NCI-H2081 (cell line): Measurements from ENCODE around the gene SLC10A4.
"Not testable (repeated sequence)": the region's sequence is repeated elsewhere in the genome, so short reads cannot be mapped to it uniquely, and the experiment has no call there.

ENCODE experiments used
- DNase-seq, 2 experiments: peaks; one replicate each; lab custom pipeline; 2025; lab: John Stamatoyannopoulos, UW

The SLC10A4 gene, protein sequence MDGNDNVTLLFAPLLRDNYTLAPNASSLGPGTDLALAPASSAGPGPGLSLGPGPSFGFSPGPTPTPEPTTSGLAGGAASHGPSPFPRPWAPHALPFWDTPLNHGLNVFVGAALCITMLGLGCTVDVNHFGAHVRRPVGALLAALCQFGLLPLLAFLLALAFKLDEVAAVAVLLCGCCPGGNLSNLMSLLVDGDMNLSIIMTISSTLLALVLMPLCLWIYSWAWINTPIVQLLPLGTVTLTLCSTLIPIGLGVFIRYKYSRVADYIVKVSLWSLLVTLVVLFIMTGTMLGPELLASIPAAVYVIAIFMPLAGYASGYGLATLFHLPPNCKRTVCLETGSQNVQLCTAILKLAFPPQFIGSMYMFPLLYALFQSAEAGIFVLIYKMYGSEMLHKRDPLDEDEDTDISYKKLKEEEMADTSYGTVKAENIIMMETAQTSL

DNA sequence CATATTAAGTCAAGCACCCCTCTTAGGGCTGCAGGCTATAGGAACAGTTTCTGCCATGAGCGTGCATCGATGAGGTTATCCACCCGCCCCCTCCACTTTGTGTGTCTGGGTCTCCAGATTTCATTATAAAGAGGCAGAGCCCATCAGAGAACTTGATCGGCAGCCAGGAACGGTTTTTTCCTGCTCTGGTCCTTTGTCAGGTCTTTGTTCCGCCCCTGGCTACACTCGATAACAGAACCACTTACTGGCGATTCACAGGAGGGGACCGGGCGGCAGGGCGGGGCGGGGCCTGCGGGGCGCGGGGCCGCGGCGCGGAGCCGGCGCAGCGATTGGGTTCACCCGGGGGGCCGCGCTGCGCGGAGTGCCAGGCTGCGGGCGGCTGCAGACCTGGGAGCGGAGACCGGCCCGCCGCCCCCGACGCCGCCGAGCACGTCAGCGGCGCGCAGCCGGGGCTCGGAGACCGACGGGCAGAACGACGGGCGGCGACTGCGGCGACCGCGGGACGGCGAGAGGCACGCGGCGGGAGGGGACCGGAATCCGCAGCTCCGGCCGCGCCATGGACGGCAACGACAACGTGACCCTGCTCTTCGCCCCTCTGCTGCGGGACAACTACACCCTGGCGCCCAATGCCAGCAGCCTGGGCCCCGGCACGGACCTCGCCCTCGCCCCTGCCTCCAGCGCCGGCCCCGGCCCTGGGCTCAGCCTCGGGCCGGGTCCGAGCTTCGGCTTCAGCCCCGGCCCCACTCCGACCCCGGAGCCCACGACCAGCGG is at the start of gene SLC10A4:
Gene SLC10A4 (plus strand): TSS at position 338 of the 771 bp plus-strand sequence. CDS start 219 bp downstream, at position 557.
- DNase-seq, result peak; percentile 58 to 78

GRCh38 chr4:48436318-48436717 is 46.8 kb upstream of the SLC10A4 start:
- no peak for DNase-seq

DNA sequence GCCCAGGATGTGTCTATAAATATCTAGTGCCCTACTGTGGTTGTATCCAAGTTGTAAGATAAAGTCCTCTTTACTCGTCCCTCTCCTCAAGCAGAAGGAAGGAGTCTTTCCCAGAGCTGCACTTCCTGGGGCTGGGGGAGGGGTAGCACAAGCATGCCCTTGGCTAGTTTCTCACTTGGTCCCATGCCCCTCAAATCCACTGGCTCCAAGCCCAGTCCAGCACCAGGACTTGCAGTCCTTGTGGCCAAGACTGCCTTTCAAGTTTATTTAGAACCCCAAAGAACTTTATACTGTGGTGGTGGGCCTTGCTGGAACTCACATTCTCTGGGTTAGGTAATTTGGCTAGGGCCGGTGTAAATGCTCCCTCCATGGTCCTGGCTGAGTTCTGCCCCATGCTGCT is 43.2 kb upstream of the SLC10A4 start:
- no peak for DNase-seq

DNA sequence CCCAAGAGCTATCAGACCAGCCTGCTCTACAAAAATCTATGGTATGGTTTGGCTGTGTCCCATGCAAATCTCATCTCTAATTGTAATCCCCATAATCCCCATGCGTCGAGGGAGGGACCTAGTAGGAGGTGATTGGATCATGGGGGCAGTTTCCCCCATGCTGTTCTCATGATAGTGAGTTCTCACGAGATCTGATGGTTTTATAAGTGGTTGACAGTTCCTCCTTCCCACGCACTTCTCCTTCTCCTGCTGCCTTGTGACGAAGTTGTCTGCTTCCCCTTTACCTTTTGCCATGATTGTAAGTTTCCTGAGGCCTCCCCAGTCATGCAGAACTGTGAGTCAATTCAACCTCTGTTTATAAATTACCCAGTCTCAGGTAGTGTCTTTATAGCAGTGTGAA is 42.2 kb upstream of the SLC10A4 start:
- not testable (repeated sequence) for DNase-seq

DNA sequence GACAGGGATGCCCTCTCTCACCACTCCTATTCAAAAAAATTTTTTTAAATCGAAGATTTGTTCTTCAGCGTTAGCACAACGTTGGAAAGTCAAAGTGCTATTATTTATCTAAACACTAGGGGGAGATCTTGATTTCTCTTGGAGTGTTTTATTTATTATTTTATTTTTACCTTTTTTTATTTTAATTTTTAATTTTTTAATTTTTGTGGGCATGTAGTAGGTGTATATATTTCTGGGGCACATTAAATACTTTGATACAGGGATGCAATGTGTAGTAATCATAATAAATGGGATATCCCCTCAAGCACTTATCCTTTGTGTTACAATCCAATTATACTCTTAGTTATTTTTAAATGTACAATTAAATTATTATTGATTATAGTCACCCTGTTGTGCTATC is 37.4 kb upstream of the SLC10A4 start:
- DNase-seq, result no peak

DNA sequence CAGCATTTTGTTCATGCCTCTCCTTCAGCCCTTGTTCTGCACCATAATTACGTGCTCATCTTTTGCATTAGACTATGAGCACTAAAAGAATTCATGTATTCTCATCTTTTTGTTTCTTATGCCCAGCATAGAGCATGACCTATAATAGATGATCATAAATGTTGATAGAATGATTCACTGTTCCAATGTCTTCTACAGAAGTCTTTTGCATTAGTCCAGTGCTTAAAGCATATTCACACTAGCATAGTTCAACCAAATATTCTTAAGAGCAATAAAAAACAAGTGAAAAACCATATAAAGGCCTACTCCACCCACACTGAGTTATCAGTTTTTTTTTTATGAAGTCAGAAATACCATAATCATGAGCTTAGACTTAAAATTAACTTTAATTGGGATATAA is 36.5 kb upstream of the SLC10A4 start:
- DNase-seq, result no peak

- DNase-seq, result no peak
Measured at GRCh38 chr4:48449151-48449550, 34.0 kb upstream of the SLC10A4 start.

GRCh38 chr4:48450740-48451139 is 32.4 kb upstream of the SLC10A4 start:
- DNase-seq, result no peak

DNA sequence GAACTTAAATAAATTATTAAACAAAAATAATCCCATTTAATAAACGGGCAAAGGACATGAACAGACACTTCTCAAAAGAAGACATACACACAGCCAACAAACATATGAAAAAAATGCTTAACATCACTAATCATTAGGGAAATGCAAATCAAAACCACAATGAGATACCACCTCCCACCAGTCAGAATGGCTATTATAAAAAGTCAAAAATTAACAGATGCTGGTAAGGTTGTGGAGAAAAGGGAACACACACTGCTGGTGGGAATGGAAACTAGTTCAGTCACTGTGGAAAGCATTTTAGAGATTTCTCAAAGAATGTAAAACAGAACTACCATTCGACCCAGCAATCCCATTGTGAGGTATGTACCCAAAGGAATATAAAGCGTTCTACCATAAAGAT is 31.5 kb upstream of the SLC10A4 start:
- DNase-seq, result not testable (repeated sequence)

DNA sequence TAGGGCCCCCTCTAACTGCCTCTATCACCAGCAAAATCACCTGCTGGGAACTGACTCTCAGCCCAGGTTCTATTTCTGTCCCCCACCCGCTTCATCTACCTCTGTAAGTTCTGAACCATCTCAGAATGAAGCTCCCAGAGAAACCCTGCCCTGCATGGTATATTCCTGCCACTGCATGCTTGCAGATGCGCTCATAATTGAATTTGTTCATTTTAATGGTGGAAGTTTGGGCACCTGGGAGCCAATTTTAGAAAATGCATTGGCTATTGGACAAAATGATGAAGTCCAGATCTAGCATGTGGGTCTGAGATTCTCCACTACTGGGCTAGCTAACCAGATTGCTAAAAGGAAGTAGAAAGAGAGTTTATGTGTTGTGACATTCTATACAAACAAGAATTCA is 28.6 kb upstream of the SLC10A4 start:
- no peak for DNase-seq

- DNase-seq, result no peak
Measured at GRCh38 chr4:48461000-48461399, 22.1 kb upstream of the SLC10A4 start.

GRCh38 chr4:48462363-48462762 is 20.8 kb upstream of the SLC10A4 start:
- peak in 1 of 2 experiments; percentile 68 for DNase-seq

DNA sequence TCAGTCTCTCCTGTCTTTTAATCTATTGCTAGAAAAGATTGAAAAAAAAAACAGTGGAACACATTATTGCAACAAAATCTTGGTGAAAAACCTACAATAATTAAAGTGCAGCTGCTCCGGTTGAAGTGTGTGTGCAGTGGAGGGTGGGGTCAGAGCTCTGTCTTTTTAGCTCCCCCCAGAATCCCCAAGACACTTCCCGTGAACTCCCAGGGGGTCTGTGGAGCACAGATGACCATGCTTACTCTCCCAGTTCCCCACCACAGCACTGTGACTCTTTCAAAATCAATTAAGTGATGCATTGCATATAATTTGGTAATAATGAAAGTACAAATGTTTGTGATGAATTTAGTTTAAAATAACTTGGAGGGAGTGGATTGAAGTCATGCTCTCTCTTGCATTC is 15.7 kb upstream of the SLC10A4 start:
- no peak for DNase-seq

- no peak for DNase-seq
Measured at GRCh38 chr4:48467891-48468290, 15.3 kb upstream of the SLC10A4 start.

GRCh38 chr4:48470137-48470536 is 13.0 kb upstream of the SLC10A4 start:
- DNase-seq, result no peak

GRCh38 chr4:48470570-48470969 is 12.6 kb upstream of the SLC10A4 start:
- no peak for DNase-seq

DNA sequence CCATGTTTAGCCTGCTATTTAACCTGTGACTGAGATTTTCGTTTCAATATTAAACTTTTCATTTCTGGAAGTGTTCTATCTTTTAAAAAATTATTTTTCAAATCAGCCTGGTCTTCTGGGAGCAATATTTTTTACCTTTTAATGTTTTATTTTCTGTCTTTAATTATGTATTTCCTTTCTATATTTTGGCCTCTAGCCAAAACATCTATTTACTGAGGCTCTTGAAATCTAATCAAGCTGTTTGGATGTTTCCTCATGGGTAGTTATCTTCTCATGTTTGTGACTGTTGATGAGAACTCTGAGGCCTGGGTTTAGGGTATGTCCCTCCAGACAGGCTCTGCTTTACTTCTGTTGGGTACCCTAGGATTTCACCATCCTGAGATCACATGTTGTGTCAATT is 10.3 kb upstream of the SLC10A4 start:
- DNase-seq, result peak in 1 of 2 experiments; percentile 21

DNA sequence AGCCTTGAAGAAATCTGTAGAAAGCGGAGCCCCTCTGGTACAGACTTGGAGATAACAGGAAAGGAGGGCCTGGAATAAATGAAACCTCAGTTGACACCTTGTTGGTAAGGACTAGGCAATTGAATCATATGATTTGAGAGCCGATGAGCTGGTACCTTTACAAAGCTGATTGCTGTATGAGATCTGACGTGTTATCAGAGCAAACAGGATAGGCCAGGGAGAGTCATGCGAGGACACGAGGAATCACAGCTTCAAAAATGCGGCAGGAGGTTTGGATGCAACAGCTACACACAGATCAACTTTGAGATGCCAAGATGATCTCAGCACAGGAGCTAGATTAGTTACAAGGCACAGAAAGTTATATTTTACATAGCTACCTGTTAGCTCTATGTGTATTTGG is 7.4 kb upstream of the SLC10A4 start:
- DNase-seq, result no peak

GRCh38 chr4:48478273-48478672 is 4.9 kb upstream of the SLC10A4 start:
- no peak for DNase-seq

GRCh38 chr4:48481581-48481980 is 1.6 kb upstream of the SLC10A4 start:
- no peak for DNase-seq

- peak; percentile 27 to 37 for DNase-seq
Measured at GRCh38 chr4:48483777-48484493, 792 bp downstream of the SLC10A4 start.

DNA sequence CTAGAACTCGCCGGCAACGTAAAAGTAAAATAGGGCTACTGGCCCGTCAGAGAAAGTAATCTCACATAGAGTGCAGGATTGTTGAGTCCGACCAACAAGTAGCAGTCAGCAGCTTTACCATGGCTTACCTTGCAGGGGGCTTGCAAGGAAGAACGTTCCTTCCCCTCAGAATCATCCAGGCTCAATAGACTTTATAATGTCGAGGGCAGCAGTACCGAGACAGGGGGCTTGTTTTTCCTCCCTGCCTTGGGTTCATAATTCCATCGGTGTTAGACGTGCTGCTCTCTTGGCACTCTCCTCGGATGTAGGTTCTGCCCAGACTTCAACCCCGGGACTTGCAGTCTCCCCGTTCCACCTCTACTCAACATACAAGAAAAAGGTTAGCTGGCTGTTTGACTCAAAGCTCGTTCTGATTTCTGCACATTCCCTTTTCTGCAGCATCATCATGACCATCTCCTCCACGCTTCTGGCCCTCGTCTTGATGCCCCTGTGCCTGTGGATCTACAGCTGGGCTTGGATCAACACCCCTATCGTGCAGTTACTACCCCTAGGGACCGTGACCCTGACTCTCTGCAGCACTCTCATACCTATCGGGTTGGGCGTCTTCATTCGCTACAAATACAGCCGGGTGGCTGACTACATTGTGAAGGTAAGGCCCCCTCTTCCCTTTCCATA is 1.5 kb downstream of the SLC10A4 start:
- no peak for DNase-seq
